Gastrocnemius medialis (tissue), 4 donors: ENCODE results near the gene PSD4. TPM values are rescaled to one million over a fixed set of nuclear protein-coding genes. Genes with fewer than 3 reads are reported as not detected.

Source experiments
- ATAC-seq, 2 donors: fragments of 150-250 bp; one replicate each; pipeline ENCODE4 v1.9.1; 2016
- DNase-seq, 2 donors: peaks; one replicate each; pipeline ENCODE4 v3.0.0-alpha.2; 2019
- H3K27ac ChIP-seq, 4 donors: fragments of 200-600 bp; sonication (generic); 1 replicate in 1 of 4; 2 replicates in 3 of 4; pipeline ENCODE4 v1.5.1; 2016 to 2018; ENCODE audit warnings: mild to moderate bottlenecking in 2 of 4, moderate library complexity in 1 of 4
- H3K27me3 ChIP-seq, 3 donors: fragments of 200-600 bp; sonication (generic) in 2 of 3; 1 replicate in 1 of 3; 2 replicates in 2 of 3; pipeline versions ENCODE4 v1.5.1 to v1.6.0; 2016 to 2019; ENCODE audit warnings: mild to moderate bottlenecking in 1 of 3, moderate library complexity in 1 of 3
- H3K36me3 ChIP-seq, 2 donors: fragments of 200-600 bp; sonication (generic) in 1 of 2; one replicate each; pipeline ENCODE4 v1.5.1; 2017 to 2018
- H3K4me1 ChIP-seq, 2 donors: fragments of 200-600 bp; sonication (generic) in 1 of 2; one replicate each; pipeline ENCODE4 v1.5.1; 2016 to 2017; ENCODE audit warnings: mild to moderate bottlenecking in 2 of 2
- H3K4me3 ChIP-seq, 4 donors: fragments of 200-600 bp; sonication (generic) in 3 of 4; 1 replicate in 1 of 4; 2 replicates in 3 of 4; pipeline ENCODE4 v1.5.1; 2016 to 2019; ENCODE audit warnings: mild to moderate bottlenecking in 2 of 4
- H3K9me3 ChIP-seq, 3 donors: fragments of 200-600 bp; sonication (generic) in 2 of 3; 1 replicate in 1 of 3; 2 replicates in 2 of 3; pipeline ENCODE4 v1.5.1; 2016 to 2019
- CTCF ChIP-seq, 5 experiments: fragments of 450-650 bp in 3 of 5; fragments of 200-600 bp in 2 of 5; sonication (generic) in 2 of 5; IDR thresholded peaks in 4 of 5; conservative IDR thresholded peaks in 1 of 5; 1 replicate in 4 of 5; 2 replicates in 1 of 5; pipeline ENCODE4 v1.5.1; 2016 to 2019; ENCODE audit warnings: antibody characterized with exemption in 5 of 5, mild to moderate bottlenecking in 3 of 5, moderate library complexity in 3 of 5
- POLR2A ChIP-seq, 2 donors: fragments of 450-650 bp; IDR thresholded peaks; one replicate each; pipeline ENCODE4 v1.6.1; 2017; ENCODE audit warnings: antibody characterized with exemption in 2 of 2, mild to moderate bottlenecking in 2 of 2, moderate library complexity in 2 of 2
- in situ Hi-C, 4 donors: fragments of 200-750 bp; cut with MboI; loops; one replicate each; pipeline versions ENCODE4 v1.15.0 to v1.8.0; 2017; ENCODE audit warnings: low sequenced_read_pairs in 4 of 4
- intact Hi-C: fragments of 100-400 bp; cut with DNase I; formaldehyde crosslinking; loops from one replicate; pipeline ENCODE4 v1.15.1; 2023; ENCODE audit warnings: low total_unique reads
- total RNA-seq, 4 donors: library from RNA; depleted of rRNA; stranded (reverse); fragments of >200 nt; gene quantifications; one replicate each; pipeline versions ENCODE4 v1.1.0 to v1.2.3, GENCODE V29; 2016

Gene PSD4
- total RNA-seq, 4 donors from 2014 or later = 0.32 to 1.3 (median 1.2) TPM

DNA sequence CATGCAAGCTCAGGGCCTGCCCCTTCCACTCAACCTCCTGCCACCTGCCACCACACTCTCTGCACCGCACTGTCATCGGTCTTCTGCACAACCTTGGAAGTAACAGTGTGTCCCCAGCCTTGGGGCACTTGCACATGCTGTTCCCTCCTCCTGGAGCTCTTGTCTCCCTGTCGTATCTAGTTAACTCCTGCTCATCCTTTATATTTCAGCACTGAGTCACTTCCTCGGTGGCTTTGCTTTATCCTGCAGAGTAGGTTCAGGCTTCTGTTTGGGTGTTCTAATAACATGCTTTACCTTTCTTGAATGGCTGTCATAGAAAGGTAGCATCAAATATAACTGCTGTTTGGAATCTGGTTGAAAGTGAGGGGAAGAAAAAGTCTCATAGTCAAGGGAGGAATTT, 79.7 kb downstream of the PSD4 start:
- intact Hi-C loops (loop anchor here (10.0 kb wide), 1 partner anchor 51 kb away; no protein-coding TSS in a partner anchor), in situ Hi-C loops (loop anchor here in 2 of 4 donors (10.0 to 25.0 kb wide), 2 partner anchors 109 to 121 kb away; no protein-coding TSS in a partner anchor)

DNA sequence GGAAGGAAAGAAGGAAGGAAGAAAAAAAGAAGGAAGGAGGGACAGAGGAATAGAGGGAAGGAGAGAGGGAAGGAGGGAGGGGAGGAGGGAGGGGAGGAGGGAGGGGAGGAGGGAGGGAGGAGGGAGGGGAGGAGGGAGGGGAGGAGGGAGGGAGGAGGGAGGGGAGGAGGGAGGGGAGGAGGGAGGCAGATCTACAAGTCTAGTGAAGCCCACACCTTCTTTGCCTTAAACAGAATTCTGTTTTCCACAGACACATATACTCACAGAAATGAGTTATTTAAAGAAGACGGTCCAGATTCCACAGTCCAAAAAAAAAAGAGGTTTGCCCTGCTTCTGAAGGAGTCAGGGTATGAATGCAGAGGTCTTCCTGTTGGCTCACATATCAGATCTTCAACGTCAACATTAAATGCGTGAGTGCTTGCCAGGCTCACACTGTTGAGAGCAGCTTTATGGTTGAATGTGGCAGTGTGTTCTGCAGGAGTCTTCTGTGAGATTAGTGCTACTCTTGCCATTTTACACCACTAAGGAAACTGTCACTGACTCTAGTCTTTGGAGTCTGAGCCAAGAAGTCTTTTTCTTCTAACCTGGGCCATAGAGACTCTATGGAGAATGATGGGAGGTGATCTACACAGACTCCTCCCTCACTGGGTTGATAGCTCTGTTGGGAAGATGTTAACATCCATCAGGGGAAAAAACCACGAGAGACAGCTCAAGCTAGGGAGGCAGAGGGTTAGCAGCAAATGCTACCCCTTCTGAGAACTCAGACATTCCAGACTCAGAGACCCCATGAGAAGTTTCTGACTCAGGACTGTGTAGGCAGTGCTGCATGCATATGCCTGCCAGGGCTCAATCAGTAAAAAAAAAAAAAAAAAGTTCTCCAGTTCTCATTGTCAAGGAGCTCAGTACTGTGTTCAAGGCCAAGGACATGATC, 81.6 kb downstream of the PSD4 start:
- no peaks in the 10 kb centered on the region for H3K27me3 ChIP-seq
- peaks cover 5 to 19% of the 10 kb centered on the region in 2 donors for H3K4me1 ChIP-seq
- in situ Hi-C loops (loop anchor here in 2 of 4 donors (10.0 to 25.0 kb wide), 2 partner anchors 107 to 119 kb away; no protein-coding TSS in a partner anchor), intact Hi-C loops (loop anchor here (10.0 kb wide), 1 partner anchor 49 kb away; no protein-coding TSS in a partner anchor)
- ATAC-seq (no peak), DNase-seq (no peak)
- no peak overlapping the region for H3K27ac ChIP-seq
- TF ChIP-seq CTCF (IDR thresholded peaks at IDR 0.05 in 4 of 5, conservative IDR thresholded peaks at IDR 0.05 in 1 of 5) = no peak
- TF ChIP-seq POLR2A (IDR thresholded peaks at IDR 0.05) = no peak
- no peaks in the 10 kb centered on the region for H3K36me3 ChIP-seq
- no peak overlapping the region for H3K4me3 ChIP-seq
- H3K9me3 ChIP-seq = no peaks in the 10 kb centered on the region

More for the DNA sequence above, 79.7 kb downstream of the PSD4 start:
- Histone ChIP-seq H3K9me3 (no peaks in the 10 kb centered on the region), H3K4me1 (peaks cover 5 to 19% of the 10 kb centered on the region in 2 donors), H3K4me3 (no peak overlapping the region), H3K27me3 (no peaks in the 10 kb centered on the region), H3K36me3 (no peaks in the 10 kb centered on the region), H3K27ac (no peak overlapping the region)
- no peak for TF ChIP-seq POLR2A (IDR thresholded peaks at IDR 0.05)
- no peak for TF ChIP-seq CTCF (IDR thresholded peaks at IDR 0.05 in 4 of 5, conservative IDR thresholded peaks at IDR 0.05 in 1 of 5)
- DNase-seq = peak in 1 of 2 donors; percentile 48
- peak in 1 of 2 donors; percentile 17 for ATAC-seq

DNA sequence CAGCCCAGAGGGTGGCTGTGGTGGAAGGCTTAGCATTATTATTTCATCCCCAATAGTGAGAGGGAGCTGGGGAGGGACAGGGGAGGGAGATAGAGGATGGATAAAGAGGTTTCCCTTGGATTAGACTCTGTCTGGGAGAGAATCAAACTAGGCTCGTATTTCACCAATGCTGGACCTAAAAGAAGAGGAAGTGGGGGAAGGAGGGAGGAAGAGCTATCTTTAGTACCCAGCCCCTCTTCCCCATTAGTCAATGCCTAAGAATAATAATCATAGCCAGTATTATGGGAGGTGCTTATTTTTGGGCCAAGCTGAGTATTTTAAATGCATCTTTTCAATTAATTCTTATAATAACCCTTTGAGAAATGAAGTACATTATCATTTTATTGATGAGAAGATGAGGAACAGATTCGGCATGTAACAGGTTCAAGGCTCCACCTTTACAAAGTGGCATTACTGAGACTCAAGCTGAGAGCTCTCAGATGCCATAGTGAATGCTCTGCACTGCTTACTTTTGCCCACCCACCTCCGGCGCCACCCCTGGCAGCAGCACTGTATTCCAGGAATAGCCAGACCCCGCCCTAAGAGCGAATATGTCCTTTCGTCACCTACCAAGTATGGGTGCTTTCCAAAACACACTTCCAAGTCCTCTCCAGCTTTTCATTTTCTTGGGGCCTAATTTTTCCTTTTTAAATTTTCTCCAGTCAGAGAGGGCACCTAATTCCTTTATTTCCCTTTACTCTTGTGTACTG, 83.9 kb downstream of the PSD4 start:
- Histone ChIP-seq H3K4me3 (no peak overlapping the region), H3K9me3 (no peaks in the 10 kb centered on the region), H3K4me1 (peaks cover 5 to 19% of the 10 kb centered on the region in 2 donors), H3K27me3 (no peaks in the 10 kb centered on the region), H3K36me3 (no peaks in the 10 kb centered on the region), H3K27ac (peak overlapping the region in 2 of 4 donors; percentile 37 to 59)
- intact Hi-C loops = loop anchor here (10.0 kb wide), 1 partner anchor 47 kb away; no protein-coding TSS in a partner anchor
- in situ Hi-C loops = loop anchor here in 2 of 4 donors (10.0 to 25.0 kb wide), 2 partner anchors 105 to 117 kb away; no protein-coding TSS in a partner anchor
- no peak for DNase-seq
- TF ChIP-seq POLR2A (IDR thresholded peaks at IDR 0.05) (no peak), CTCF (IDR thresholded peaks at IDR 0.05 in 4 of 5, conservative IDR thresholded peaks at IDR 0.05 in 1 of 5) (no peak)
- peak in 1 of 2 donors; percentile 80 for ATAC-seq

DNA sequence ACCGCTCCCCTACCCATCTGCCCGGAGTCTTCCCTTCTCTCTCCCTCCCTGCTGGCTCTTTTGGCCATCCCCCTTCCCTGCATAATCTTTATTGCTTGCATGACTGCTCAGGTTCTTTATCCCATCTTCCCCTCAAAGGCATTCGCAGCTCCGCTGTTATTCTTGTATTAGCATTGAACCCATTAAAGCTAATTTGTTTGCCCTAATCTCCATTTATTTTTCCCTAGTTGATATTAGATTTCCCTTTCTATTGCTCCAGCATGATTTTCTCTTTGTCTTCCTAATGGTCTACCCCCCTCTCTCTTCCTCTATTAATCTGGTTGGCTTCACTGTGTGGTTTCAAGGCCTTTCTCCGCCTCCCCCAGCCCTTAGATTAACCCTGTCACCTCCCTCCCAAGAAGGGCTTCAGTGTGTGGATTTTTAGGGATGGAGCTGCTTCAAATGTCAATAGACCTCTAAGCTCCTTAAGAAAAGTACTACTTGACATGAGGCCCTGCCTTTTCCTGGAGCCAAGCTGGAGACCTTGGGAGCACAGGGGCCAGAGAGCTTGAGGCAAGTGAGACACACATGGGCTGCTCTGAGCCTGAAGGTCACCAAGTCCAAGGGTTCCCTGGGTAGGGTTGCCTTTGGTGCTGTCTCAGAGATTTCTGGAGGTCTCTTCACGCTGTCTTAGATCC, 84.8 kb downstream of the PSD4 start:
- DNase-seq = no peak
- no peaks in the 10 kb centered on the region for H3K27me3 ChIP-seq
- intact Hi-C loops = loop anchor here (10.0 kb wide), 1 partner anchor 46 kb away; no protein-coding TSS in a partner anchor
- in situ Hi-C loops = loop anchor here in 2 of 4 donors (10.0 to 25.0 kb wide), 2 partner anchors 104 to 116 kb away; no protein-coding TSS in a partner anchor
- H3K27ac ChIP-seq = peak overlapping the region in 1 of 4 donors; percentile 59
- peaks cover 5 to 20% of the 10 kb centered on the region in 2 donors for H3K4me1 ChIP-seq
- no peak overlapping the region for H3K4me3 ChIP-seq
- no peaks in the 10 kb centered on the region for H3K9me3 ChIP-seq
- no peaks in the 10 kb centered on the region for H3K36me3 ChIP-seq
- ATAC-seq = no peak
- TF ChIP-seq CTCF (IDR thresholded peaks at IDR 0.05 in 4 of 5, conservative IDR thresholded peaks at IDR 0.05 in 1 of 5) (no peak), POLR2A (IDR thresholded peaks at IDR 0.05) (no peak)
